ENCODE results near the gene RFTN1.

DNA sequence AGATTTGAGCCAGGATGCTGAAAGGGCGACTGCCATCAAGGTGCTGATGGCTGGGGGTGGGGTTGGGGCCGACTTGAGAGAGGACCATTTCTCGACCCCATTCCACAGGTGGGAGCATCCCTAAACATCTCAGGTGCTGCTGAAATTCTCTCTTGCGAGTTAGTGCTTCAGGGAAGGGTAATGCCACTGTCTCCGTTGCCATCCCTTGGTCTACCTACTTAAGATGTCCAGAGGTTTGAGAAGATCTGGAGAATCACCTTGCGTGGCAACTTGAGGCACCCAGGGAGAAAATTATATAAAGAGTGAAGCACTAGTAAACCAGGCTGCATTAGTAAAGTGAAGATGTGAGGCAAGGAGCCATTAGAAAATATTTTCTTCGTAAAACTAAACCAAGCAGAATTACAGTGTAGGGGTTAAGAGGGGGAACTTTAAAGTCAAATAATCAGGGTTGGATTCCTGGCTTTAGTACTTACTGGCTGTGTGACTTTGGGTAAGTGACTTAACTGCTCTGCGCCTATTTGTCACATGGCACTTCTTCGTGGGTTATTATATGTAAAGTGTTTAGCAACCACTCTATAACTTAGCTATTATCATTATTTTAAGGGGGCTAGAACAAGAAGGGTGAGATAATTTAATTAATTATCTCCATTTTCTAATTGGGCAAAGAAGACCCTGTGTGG is 662 bp upstream of the RFTN1 start:
- TF ChIP-seq, protein P1, sequence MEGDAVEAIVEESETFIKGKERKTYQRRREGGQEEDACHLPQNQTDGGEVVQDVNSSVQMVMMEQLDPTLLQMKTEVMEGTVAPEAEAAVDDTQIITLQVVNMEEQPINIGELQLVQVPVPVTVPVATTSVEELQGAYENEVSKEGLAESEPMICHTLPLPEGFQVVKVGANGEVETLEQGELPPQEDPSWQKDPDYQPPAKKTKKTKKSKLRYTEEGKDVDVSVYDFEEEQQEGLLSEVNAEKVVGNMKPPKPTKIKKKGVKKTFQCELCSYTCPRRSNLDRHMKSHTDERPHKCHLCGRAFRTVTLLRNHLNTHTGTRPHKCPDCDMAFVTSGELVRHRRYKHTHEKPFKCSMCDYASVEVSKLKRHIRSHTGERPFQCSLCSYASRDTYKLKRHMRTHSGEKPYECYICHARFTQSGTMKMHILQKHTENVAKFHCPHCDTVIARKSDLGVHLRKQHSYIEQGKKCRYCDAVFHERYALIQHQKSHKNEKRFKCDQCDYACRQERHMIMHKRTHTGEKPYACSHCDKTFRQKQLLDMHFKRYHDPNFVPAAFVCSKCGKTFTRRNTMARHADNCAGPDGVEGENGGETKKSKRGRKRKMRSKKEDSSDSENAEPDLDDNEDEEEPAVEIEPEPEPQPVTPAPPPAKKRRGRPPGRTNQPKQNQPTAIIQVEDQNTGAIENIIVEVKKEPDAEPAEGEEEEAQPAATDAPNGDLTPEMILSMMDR (IDR thresholded peaks at IDR 0.05 in 2 of 3, conservative IDR thresholded peaks at IDR 0.05 in 1 of 3; ENCODE audit: control insufficient read depth in 2 of 3, extremely low read depth in 1 of 3, insufficient read depth in 1 of 3, low read depth in 3 of 3, low read length in 3 of 3) = no peak
- TF ChIP-seq CEBPB (IDR thresholded peaks at IDR 0.05; ENCODE audit: borderline replicate concordance in 1 of 2, low read depth in 2 of 2, low read length in 2 of 2) = no peak
- peak; percentile 43; the same call in 1 of the 2 replicates for TF ChIP-seq SMAD5 (IDR thresholded peaks at IDR 0.05; ENCODE audit: low read depth)
- no peak for TF ChIP-seq REST (IDR thresholded peaks at IDR 0.05; ENCODE audit: low read depth, low read length)
